H1 (cell line): ENCODE measurements around the gene OTOS. TPM values are rescaled to one million over a fixed set of nuclear protein-coding genes. Genes with fewer than 3 reads are reported as not detected.

ENCODE experiments used
- CTCF ChIA-PET: fragments of 300-600 bp; sonication (Branson Sonifier 250); formaldehyde crosslinking; loops from one replicate; lab custom pipeline; 2021; ENCODE audit not compliant: partially characterized antibody; lab: Charles Lee
- POLR2A ChIA-PET: fragments of 300-600 bp; sonication (Branson Sonifier 250); formaldehyde crosslinking; loops from one replicate; lab custom pipeline; 2021; ENCODE audit warnings: inconsistent platforms; ENCODE audit not compliant: partially characterized antibody; lab: Charles Lee
- DNase-seq, 2 experiments: peaks; one replicate each; pipeline versions ENCODE4 v3.0.0 to v3.0.0-alpha.2; 2010 to 2022; ENCODE audit warnings: low spot score in 2 of 2, low read depth in 1 of 2, mixed read lengths in 1 of 2
- FAIRE-seq: peaks from 2 replicates; lab custom pipeline; 2011; peaks lifted over from hg19 to GRCh38; lab: Jason Lieb, UNC
- H2AFZ ChIP-seq: 2 replicates; pipeline ENCODE4 v1.8.1; 2012; ENCODE audit warnings: low read length, inconsistent platforms
- H2AK5ac ChIP-seq: 2 replicates; pipeline ENCODE4 v1.6.1; 2013; ENCODE audit warnings: low read depth, low read length
- H2BK120ac ChIP-seq: replicated peaks from 2 replicates; pipeline ENCODE3; 2013; ENCODE audit warnings: low read depth, low read length, inconsistent platforms
- H2BK12ac ChIP-seq: 2 replicates; pipeline ENCODE4 v1.6.1; 2013; ENCODE audit warnings: low read depth, low read length
- H2BK15ac ChIP-seq: 2 replicates; pipeline ENCODE4 v1.6.1; 2013; ENCODE audit warnings: low read length
- H2BK20ac ChIP-seq: 2 replicates; pipeline ENCODE4 v1.6.1; 2013; ENCODE audit warnings: low read length
- H2BK5ac ChIP-seq: 2 replicates; pipeline ENCODE4 v1.6.1; 2013; ENCODE audit warnings: low read depth, low read length
- H3K14ac ChIP-seq: 2 replicates; pipeline ENCODE4 v1.6.1; 2013; ENCODE audit warnings: inconsistent platforms; ENCODE audit not compliant: insufficient read length
- H3K18ac ChIP-seq: 2 replicates; pipeline ENCODE4 v1.6.1; 2013; ENCODE audit warnings: low read length; ENCODE audit errors: extremely low read depth
- H3K23ac ChIP-seq: 2 replicates; pipeline ENCODE4 v1.6.1; 2013; ENCODE audit warnings: inconsistent platforms; ENCODE audit not compliant: insufficient read length
- H3K23me2 ChIP-seq: 2 replicates; pipeline ENCODE4 v1.6.1; 2013; ENCODE audit warnings: low read depth, low read length
- H3K27ac ChIP-seq: 2 replicates; pipeline ENCODE4 v1.6.1; 2011; ENCODE audit warnings: low read depth, low read length, inconsistent platforms
- H3K27me3 ChIP-seq, 4 experiments: replicated peaks in 1 of 4; 1 replicate in 1 of 4; 2 replicates in 3 of 4; pipeline versions ENCODE4 v1.6.1 to v1.8.1; 2011 to 2013; ENCODE audit warnings: low read length in 3 of 4, mild to moderate bottlenecking in 3 of 4, inconsistent platforms in 2 of 4, mixed read lengths in 2 of 4, moderate library complexity in 1 of 4; ENCODE audit not compliant: control insufficient read depth in 3 of 4, insufficient read depth in 3 of 4; ENCODE audit errors: extremely low read depth in 1 of 4
- H3K36me3 ChIP-seq, 4 experiments: 2 replicates each; pipeline versions ENCODE4 v1.6.1 to v1.8.1; 2011 to 2013; ENCODE audit warnings: mild to moderate bottlenecking in 4 of 4, low read length in 3 of 4, moderate library complexity in 2 of 4, control low read depth in 1 of 4, inconsistent platforms in 1 of 4; ENCODE audit not compliant: insufficient read depth in 4 of 4, control insufficient read depth in 2 of 4
- H3K4ac ChIP-seq: replicated peaks from 2 replicates; pipeline ENCODE3; 2013; ENCODE audit warnings: low read length, low read depth, mixed read lengths, inconsistent platforms; ENCODE audit not compliant: insufficient read length
- H3K4me1 ChIP-seq, 4 experiments: replicated peaks in 1 of 4; 1 replicate in 1 of 4; 2 replicates in 3 of 4; pipeline versions ENCODE4 v1.6.1 to v1.8.1; 2011 to 2013; ENCODE audit warnings: low read length in 3 of 4, inconsistent platforms in 2 of 4, mixed read lengths in 1 of 4; ENCODE audit not compliant: insufficient read depth in 4 of 4, control insufficient read depth in 3 of 4
- H3K4me2 ChIP-seq, 2 experiments: 2 replicates each; pipeline versions ENCODE4 v1.6.1 to v1.8.1; 2011 to 2013; ENCODE audit warnings: low read depth in 2 of 2, low read length in 2 of 2, control low read depth in 1 of 2, inconsistent platforms in 1 of 2, mild to moderate bottlenecking in 1 of 2; ENCODE audit not compliant: insufficient read depth in 1 of 2
- H3K4me3 ChIP-seq, 4 experiments: fragments of 200-600, 300-600 bp in 1 of 4; sonication (generic), shearing (Covaris generic), sonication (Bioruptor Twin) in 1 of 4; 2 replicates each; pipeline versions ENCODE4 v1.5.1 to v1.8.1; 2011 to 2016; ENCODE audit warnings: low read length in 4 of 4, low read depth in 3 of 4, control low read depth in 2 of 4, inconsistent platforms in 2 of 4, mild to moderate bottlenecking in 2 of 4, mixed read lengths in 1 of 4, moderate library complexity in 1 of 4; ENCODE audit not compliant: insufficient read depth in 2 of 4; ENCODE audit errors: extremely low read depth in 1 of 4
- H3K56ac ChIP-seq: replicated peaks from 2 replicates; pipeline ENCODE3; 2013; ENCODE audit warnings: low read depth, mild to moderate bottlenecking, mixed read lengths, low read length, inconsistent platforms; ENCODE audit not compliant: insufficient read length
- H3K79me1 ChIP-seq: 2 replicates; pipeline ENCODE4 v1.6.1; 2013; ENCODE audit warnings: low read depth, low read length, control low read depth
- H3K79me2 ChIP-seq, 2 experiments: 2 replicates each; pipeline versions ENCODE4 v1.6.1 to v1.8.1; 2012 to 2013; ENCODE audit warnings: low read length in 2 of 2, mild to moderate bottlenecking in 2 of 2, inconsistent platforms in 1 of 2; ENCODE audit not compliant: insufficient read depth in 2 of 2, control insufficient read depth in 1 of 2
- H3K9ac ChIP-seq, 4 experiments: replicated peaks in 1 of 4; 1 replicate in 1 of 4; 2 replicates in 3 of 4; pipeline versions ENCODE4 v1.6.1 to v1.8.1; 2011 to 2013; ENCODE audit warnings: low read depth in 3 of 4, low read length in 3 of 4, control low read depth in 2 of 4, mild to moderate bottlenecking in 2 of 4, moderate library complexity in 2 of 4, inconsistent platforms in 1 of 4; ENCODE audit errors: extremely low read depth in 1 of 4
- H3K9me3 ChIP-seq, 2 experiments: 2 replicates each; pipeline versions ENCODE4 v1.6.1 to v1.8.1; 2012 to 2013; ENCODE audit warnings: mild to moderate bottlenecking in 2 of 2, moderate library complexity in 2 of 2, control low read depth in 1 of 2, inconsistent platforms in 1 of 2, low read depth in 1 of 2, low read length in 1 of 2, mixed read lengths in 1 of 2; ENCODE audit not compliant: insufficient read depth in 2 of 2
- H4K20me1 ChIP-seq, 2 experiments: replicated peaks in 1 of 2; 2 replicates each; pipeline versions ENCODE3 to v1.8.1; 2011 to 2013; ENCODE audit warnings: inconsistent platforms in 2 of 2, low read length in 2 of 2, mild to moderate bottlenecking in 1 of 2; ENCODE audit not compliant: insufficient read depth in 2 of 2, control insufficient read depth in 1 of 2
- H4K5ac ChIP-seq: 2 replicates; pipeline ENCODE4 v1.6.1; 2013; ENCODE audit warnings: low read length, low read depth, mixed read lengths, inconsistent platforms; ENCODE audit not compliant: insufficient read length
- H4K8ac ChIP-seq: 2 replicates; pipeline ENCODE4 v1.8.0; 2013; ENCODE audit warnings: mild to moderate bottlenecking, moderate library complexity, low read length, inconsistent platforms; ENCODE audit not compliant: insufficient read depth; ENCODE audit errors: extremely low read depth
- H4K91ac ChIP-seq: replicated peaks from 2 replicates; pipeline ENCODE3; 2013; ENCODE audit warnings: low read length, mixed read lengths, inconsistent platforms; ENCODE audit not compliant: insufficient read length
- ASH2L ChIP-seq: fragments of 200-600, 300-600 bp; sonication (generic); IDR thresholded peaks from one replicate; pipeline ENCODE4 v1.7.1; 2017; ENCODE audit warnings: low read length
- CHD2 ChIP-seq: IDR thresholded peaks from 2 replicates; pipeline ENCODE4 v1.6.1; 2012; ENCODE audit warnings: low read length, improper control_type of control experiment
- EGR1 ChIP-seq: IDR thresholded peaks from 2 replicates; pipeline ENCODE4 v1.6.1; 2011; ENCODE audit warnings: low read depth, low read length, borderline replicate concordance
- FOSL1 ChIP-seq: IDR thresholded peaks from 2 replicates; pipeline ENCODE4 v1.6.1; 2011; ENCODE audit warnings: mild to moderate bottlenecking, low read depth, low read length, moderate library complexity; ENCODE audit not compliant: insufficient read depth
- GABPA ChIP-seq: IDR thresholded peaks from 2 replicates; pipeline ENCODE4 v1.6.1; 2011; ENCODE audit warnings: mild to moderate bottlenecking, low read length, moderate library complexity, borderline replicate concordance; ENCODE audit not compliant: insufficient read depth
- PHF8 ChIP-seq: fragments of 200-600 bp; sonication (generic); conservative IDR thresholded peaks from 2 replicates; pipeline ENCODE4 v1.7.1; 2012; ENCODE audit warnings: low read depth, mild to moderate bottlenecking, inconsistent platforms, low read length, moderate library complexity
- RNF2 ChIP-seq: fragments of 200-900, 300-1000 bp; sonication (generic); IDR thresholded peaks from 2 replicates; pipeline ENCODE4 v1.7.1; 2016; ENCODE audit warnings: borderline replicate concordance, low read depth, mild to moderate bottlenecking, antibody characterized with exemption, low read length; ENCODE audit not compliant: poor library complexity, severe bottlenecking; ENCODE audit errors: missing control alignments
- SUZ12 ChIP-seq: fragments of 200-600 bp; sonication (generic); IDR thresholded peaks from 2 replicates; pipeline ENCODE4 v1.6.1; 2012; ENCODE audit warnings: mild to moderate bottlenecking, inconsistent platforms, low read length, moderate library complexity, mixed read lengths
- ZNF274 ChIP-seq: IDR thresholded peaks from 2 replicates; pipeline ENCODE4 v1.7.0; 2012; ENCODE audit warnings: low read length, borderline replicate concordance; ENCODE audit errors: extremely low read depth
- WGBS, 2 experiments: shearing (Covaris generic) in 1 of 2; methylation state at CpG; one replicate each; pipeline versions ENCODE4 v1.1.6 to v1.1.7; 2013 to 2015; ENCODE audit warnings: low lambda C conversion rate in 2 of 2, mixed read lengths in 2 of 2, inconsistent platforms in 1 of 2, low coverage in 1 of 2, missing lambda C conversion rate in 1 of 2; ENCODE audit not compliant: insufficient replicate concordance in 2 of 2, insufficient coverage in 1 of 2, insufficient read length in 1 of 2; ENCODE audit errors: extremely low coverage in 1 of 2, missing lambda C conversion rate in 1 of 2; 5-methylcytosine and 5-hydroxymethylcytosine counted together
- polyA plus RNA-seq, 7 experiments: library from polyadenylated mRNA; depleted of rRNA in 3 of 7; stranded (reverse) in 5 of 7; unstranded in 2 of 7; fragments of >200 nt in 5 of 7; fragments of 200-250 nt in 2 of 7; gene quantifications; 1 replicate in 5 of 7; 2 replicates in 1 of 7; 4 replicates in 1 of 7; pipeline versions ENCODE4 v1.2.1 to v1.2.3, GENCODE V29; 2011 to 2013; ENCODE audit warnings: missing spikeins in 2 of 7, mixed read lengths in 2 of 7
- total RNA-seq: library from RNA; stranded (reverse); fragmentation: NEBNext Ultra II Directional; extraction: Animal tissue kit (Norgen Biotek cat#: 25700); gene quantifications from 2 replicates; pipeline ENCODE4 v1.2.1, GENCODE V29; 2021

The OTOS gene
- total and polyA plus RNA-seq, 2 of the 8 experiments (the other 6 are each of a cell fraction or from before 2014, with no cell fraction given), result 0.17 TPM; not detected in 1

- H3K9me3 ChIP-seq, result no peaks in the 10 kb centered on the region
- no peak overlapping the region for H3K4me2 ChIP-seq
- no peak overlapping the region for H2BK5ac ChIP-seq
- no peak for DNase-seq
- no peak overlapping the region for H3K4ac ChIP-seq
- H3K18ac ChIP-seq, result no peak overlapping the region
- ChIA-PET CTCF (interaction anchor here (0.5 kb wide), 1 partner anchor 10 kb away, joined by 3 read pairs; no protein-coding TSS in a partner anchor), POLR2A (interaction anchor here (0.9 to 1.0 kb wide), 2 partner anchors 8 to 335 kb away, joined by 3 to 4 read pairs; no protein-coding TSS in a partner anchor)
- no peak overlapping the region for H2BK15ac ChIP-seq
- peaks cover 3 to 6% of the 10 kb centered on the region in 2 experiments for H4K20me1 ChIP-seq
- no peak overlapping the region for H3K27ac ChIP-seq
- H2AK5ac ChIP-seq, result no peak overlapping the region
- no peaks in the 10 kb centered on the region; the same call in 1 of the 2 replicates for H3K23me2 ChIP-seq
- no peak overlapping the region for H2BK120ac ChIP-seq
- TF ChIP-seq EGR1, result no peak
- TF ChIP-seq GABPA, result no peak
- no peak for TF ChIP-seq PHF8
- TF ChIP-seq CHD2, result no peak
- TF ChIP-seq RNF2, result no peak
- no peak for TF ChIP-seq FOSL1
- TF ChIP-seq SUZ12, result no peak
- TF ChIP-seq ZNF274, result no peak
- no peak for TF ChIP-seq ASH2L
- TF ChIP-seq, all 59 proteins: peak for 0
- Histone ChIP-seq H3K56ac (no peak overlapping the region), H4K8ac (no peak overlapping the region), H2AFZ (no peak overlapping the region), H2BK12ac (no peak overlapping the region), H3K79me2 (no peaks in the 10 kb centered on the region; a peak in 1 of 4 replicates), H3K9ac (no peak overlapping the region), H3K4me1 (no peaks in the 10 kb centered on the region), H3K23ac (no peak overlapping the region), H2BK20ac (no peak overlapping the region), H3K27me3 (no peaks in the 10 kb centered on the region), H3K14ac (no peak overlapping the region), H3K79me1 (no peaks in the 10 kb centered on the region; the same call in 1 of the 2 replicates), H4K91ac (no peak overlapping the region), H3K4me3 (no peak overlapping the region), H3K36me3 (peaks cover 21 to 54% (median 43%) of the 10 kb centered on the region in 4 experiments), H4K5ac (no peak overlapping the region)
- no peak for FAIRE-seq
- WGBS, 2 experiments, result 86% methylated on average over 7 of the region's 7 CpGs; no CpG with 5 or more reads in 1 of the 2 experiments
These were observed 13.2 kb downstream of the OTOS start for GRCh38 chr2:240127191-240127750.
